ENCODE data around the gene CDH24. TPM values are rescaled to one million over a fixed set of nuclear protein-coding genes. Genes with fewer than 3 reads are reported as not detected.

The CDH24 gene
- total and polyA plus RNA-seq, 2 of the 13 experiments (the other 11 are each of a cell fraction or from before 2014, with no cell fraction given) = 0.69 to 0.99 TPM

DNA sequence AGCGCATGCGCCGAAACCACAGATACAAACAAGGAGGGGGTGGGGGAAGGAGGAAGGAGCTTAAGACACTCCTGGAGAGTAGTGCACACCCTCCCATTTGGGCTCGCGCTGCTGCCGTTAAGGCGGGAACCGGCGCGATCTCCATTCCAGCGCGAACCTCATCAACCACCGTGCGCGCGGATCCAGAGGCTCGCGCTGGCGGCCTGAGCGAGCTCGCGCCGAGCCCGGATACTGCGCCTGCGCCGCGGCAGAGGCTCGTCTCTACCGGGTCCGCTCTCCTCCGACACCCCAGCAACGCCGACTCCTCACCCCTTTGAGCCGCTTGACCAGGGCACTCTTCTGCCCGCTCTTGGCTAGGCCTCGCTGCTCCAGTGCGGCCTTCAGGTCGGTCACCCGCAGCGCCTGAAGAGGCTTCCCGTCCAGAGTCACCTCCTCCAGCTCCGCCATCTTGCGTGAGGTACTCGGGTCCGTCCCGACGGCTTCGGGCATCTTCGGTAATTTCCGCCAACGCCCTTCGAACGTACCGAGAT, 37.4 kb upstream of the CDH24 start, which contains the start of gene ACIN1 (continued):
- TF ChIP-seq, protein P1, sequence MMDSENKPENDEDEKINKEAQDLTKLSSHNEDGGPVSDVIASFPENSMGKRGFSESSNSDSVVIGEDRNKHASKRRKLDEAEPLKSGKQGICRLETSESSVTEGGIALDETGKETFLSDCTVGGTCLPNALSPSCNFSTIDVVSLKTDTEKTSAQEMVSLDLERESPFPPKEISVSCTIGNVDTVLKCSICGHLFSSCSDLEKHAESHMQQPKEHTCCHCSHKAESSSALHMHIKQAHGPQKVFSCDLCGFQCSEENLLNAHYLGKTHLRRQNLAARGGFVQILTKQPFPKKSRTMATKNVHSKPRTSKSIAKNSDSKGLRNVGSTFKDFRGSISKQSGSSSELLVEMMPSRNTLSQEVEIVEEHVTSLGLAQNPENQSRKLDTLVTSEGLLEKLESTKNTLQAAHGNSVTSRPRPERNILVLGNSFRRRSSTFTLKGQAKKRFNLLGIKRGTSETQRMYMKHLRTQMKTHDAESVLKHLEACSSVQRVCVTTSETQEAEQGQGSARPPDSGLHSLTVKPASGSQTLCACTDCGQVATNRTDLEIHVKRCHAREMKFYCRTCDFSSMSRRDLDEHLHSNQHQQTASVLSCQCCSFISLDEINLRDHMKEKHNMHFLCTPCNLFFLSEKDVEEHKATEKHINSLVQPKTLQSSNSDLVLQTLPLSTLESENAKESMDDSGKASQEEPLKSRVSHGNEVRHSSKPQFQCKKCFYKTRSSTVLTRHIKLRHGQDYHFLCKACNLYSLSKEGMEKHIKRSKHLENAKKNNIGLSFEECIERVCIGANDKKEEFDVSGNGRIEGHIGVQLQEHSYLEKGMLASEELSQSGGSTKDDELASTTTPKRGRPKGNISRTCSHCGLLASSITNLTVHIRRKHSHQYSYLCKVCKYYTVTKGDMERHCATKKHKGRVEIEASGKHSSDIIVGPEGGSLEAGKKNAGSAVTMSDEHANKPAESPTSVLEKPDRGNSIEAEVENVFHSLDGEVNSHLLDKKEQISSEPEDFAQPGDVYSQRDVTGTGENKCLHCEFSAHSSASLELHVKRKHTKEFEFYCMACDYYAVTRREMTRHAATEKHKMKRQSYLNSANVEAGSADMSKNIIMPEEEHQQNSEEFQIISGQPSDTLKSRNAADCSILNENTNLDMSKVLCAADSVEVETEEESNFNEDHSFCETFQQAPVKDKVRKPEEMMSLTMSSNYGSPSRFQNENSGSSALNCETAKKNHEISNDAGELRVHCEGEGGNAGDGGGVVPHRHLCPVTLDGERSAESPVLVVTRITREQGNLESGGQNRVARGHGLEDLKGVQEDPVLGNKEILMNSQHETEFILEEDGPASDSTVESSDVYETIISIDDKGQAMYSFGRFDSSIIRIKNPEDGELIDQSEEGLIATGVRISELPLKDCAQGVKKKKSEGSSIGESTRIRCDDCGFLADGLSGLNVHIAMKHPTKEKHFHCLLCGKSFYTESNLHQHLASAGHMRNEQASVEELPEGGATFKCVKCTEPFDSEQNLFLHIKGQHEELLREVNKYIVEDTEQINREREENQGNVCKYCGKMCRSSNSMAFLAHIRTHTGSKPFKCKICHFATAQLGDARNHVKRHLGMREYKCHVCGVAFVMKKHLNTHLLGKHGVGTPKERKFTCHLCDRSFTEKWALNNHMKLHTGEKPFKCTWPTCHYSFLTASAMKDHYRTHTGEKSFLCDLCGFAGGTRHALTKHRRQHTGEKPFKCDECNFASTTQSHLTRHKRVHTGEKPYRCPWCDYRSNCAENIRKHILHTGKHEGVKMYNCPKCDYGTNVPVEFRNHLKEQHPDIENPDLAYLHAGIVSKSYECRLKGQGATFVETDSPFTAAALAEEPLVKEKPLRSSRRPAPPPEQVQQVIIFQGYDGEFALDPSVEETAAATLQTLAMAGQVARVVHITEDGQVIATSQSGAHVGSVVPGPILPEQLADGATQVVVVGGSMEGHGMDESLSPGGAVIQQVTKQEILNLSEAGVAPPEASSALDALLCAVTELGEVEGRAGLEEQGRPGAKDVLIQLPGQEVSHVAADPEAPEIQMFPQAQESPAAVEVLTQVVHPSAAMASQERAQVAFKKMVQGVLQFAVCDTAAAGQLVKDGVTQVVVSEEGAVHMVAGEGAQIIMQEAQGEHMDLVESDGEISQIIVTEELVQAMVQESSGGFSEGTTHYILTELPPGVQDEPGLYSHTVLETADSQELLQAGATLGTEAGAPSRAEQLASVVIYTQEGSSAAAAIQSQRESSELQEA (CRISPR knock-in tag; IDR thresholded peaks at IDR 0.05; ENCODE audit: not compliant biosample characterization) = peak; percentile 92
- TF ChIP-seq ELF1 (CRISPR knock-in tag; IDR thresholded peaks at IDR 0.05) (no peak), SAP130 (CRISPR knock-in tag; IDR thresholded peaks at IDR 0.05; ENCODE audit: low read depth) (peak; percentile 68; the same call in 1 of the 2 replicates), MEF2D (CRISPR knock-in tag; IDR thresholded peaks at IDR 0.05) (peak; percentile 96), MLLT10 (CRISPR knock-in tag; IDR thresholded peaks at IDR 0.05) (0 out of 2 replicates have a peak, but pooled peaks have one; percentile 69), POLR2G (IDR thresholded peaks at IDR 0.05; ENCODE audit: low read depth, low read length) (peak; percentile 98), TAF15 (IDR thresholded peaks at IDR 0.05; ENCODE audit: low read depth, low read length, poor library complexity, severe bottlenecking) (peak; percentile 96), ZNF672 (CRISPR knock-in tag; IDR thresholded peaks at IDR 0.05) (no peak), MXD4 (CRISPR knock-in tag; IDR thresholded peaks at IDR 0.05) (peak; percentile 83)
- TF ChIP-seq, protein P2, sequence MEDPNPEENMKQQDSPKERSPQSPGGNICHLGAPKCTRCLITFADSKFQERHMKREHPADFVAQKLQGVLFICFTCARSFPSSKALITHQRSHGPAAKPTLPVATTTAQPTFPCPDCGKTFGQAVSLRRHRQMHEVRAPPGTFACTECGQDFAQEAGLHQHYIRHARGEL (CRISPR knock-in tag; IDR thresholded peaks at IDR 0.05) = peak; percentile 93; the same call in 1 of the 2 replicates
- TF ChIP-seq, protein P3, sequence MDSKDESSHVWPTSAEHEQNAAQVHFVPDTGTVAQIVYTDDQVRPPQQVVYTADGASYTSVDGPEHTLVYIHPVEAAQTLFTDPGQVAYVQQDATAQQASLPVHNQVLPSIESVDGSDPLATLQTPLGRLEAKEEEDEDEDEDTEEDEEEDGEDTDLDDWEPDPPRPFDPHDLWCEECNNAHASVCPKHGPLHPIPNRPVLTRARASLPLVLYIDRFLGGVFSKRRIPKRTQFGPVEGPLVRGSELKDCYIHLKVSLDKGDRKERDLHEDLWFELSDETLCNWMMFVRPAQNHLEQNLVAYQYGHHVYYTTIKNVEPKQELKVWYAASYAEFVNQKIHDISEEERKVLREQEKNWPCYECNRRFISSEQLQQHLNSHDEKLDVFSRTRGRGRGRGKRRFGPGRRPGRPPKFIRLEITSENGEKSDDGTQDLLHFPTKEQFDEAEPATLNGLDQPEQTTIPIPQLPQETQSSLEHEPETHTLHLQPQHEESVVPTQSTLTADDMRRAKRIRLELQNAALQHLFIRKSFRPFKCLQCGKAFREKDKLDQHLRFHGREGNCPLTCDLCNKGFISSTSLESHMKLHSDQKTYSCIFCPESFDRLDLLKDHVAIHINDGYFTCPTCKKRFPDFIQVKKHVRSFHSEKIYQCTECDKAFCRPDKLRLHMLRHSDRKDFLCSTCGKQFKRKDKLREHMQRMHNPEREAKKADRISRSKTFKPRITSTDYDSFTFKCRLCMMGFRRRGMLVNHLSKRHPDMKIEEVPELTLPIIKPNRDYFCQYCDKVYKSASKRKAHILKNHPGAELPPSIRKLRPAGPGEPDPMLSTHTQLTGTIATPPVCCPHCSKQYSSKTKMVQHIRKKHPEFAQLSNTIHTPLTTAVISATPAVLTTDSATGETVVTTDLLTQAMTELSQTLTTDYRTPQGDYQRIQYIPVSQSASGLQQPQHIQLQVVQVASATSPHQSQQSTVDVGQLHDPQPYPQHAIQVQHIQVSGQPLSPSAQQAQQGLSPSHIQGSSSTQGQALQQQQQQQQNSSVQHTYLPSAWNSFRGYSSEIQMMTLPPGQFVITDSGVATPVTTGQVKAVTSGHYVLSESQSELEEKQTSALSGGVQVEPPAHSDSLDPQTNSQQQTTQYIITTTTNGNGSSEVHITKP (CRISPR knock-in tag; IDR thresholded peaks at IDR 0.05; ENCODE audit: low read depth) = no peak; the same call in 1 of the 2 replicates
- TF ChIP-seq, protein P4, sequence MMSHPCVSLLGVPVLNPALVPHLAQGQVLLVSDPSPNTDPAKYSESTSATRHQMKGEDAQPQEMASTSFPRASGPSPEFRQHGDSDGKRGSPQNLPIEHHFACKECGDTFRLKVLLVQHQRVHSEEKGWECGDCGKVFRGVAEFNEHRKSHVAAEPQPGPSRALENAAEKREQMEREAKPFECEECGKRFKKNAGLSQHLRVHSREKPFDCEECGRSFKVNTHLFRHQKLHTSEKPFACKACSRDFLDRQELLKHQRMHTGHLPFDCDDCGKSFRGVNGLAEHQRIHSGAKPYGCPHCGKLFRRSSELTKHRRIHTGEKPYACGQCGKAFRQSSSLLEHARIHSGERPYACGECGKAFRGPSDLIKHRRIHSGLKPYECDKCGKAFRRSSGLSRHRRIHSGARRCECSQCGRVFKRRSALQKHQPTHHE (CRISPR knock-in tag; IDR thresholded peaks at IDR 0.05; ENCODE audit: borderline replicate concordance) = peak; percentile 99
- TF ChIP-seq, protein P5, sequence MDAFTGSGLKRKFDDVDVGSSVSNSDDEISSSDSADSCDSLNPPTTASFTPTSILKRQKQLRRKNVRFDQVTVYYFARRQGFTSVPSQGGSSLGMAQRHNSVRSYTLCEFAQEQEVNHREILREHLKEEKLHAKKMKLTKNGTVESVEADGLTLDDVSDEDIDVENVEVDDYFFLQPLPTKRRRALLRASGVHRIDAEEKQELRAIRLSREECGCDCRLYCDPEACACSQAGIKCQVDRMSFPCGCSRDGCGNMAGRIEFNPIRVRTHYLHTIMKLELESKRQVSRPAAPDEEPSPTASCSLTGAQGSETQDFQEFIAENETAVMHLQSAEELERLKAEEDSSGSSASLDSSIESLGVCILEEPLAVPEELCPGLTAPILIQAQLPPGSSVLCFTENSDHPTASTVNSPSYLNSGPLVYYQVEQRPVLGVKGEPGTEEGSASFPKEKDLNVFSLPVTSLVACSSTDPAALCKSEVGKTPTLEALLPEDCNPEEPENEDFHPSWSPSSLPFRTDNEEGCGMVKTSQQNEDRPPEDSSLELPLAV (CRISPR knock-in tag; conservative IDR thresholded peaks at IDR 0.05; ENCODE audit: low read depth) = no peak
